Smooth muscle cell (in vitro differentiated cells): ENCODE data around the gene KLHL5. TPM values are rescaled to one million over a fixed set of nuclear protein-coding genes. Genes with fewer than 3 reads are reported as not detected.

Experiments
- DNase-seq: peaks from one replicate; lab custom pipeline; 2025; ENCODE audit not compliant: unreplicated experiment; lab: John Stamatoyannopoulos, UW
- H2AFZ ChIP-seq: fragments of 200-600 bp; sonication (generic); 2 replicates; pipeline ENCODE4 v1.6.0; 2016; ENCODE audit warnings: antibody characterized with exemption, low read depth, mild to moderate bottlenecking
- H3F3A ChIP-seq: fragments of 200-600 bp; sonication (generic); 2 replicates; pipeline ENCODE4 v1.6.0; 2017; ENCODE audit warnings: antibody characterized with exemption, low read depth
- H3K27ac ChIP-seq: fragments of 200-600 bp; sonication (generic); 2 replicates; pipeline ENCODE4 v1.5.1; 2016; ENCODE audit warnings: low read depth, mild to moderate bottlenecking
- H3K27me3 ChIP-seq: fragments of 200-600 bp; sonication (generic); 2 replicates; pipeline ENCODE4 v1.6.1; 2016; ENCODE audit warnings: low read depth, mild to moderate bottlenecking
- H3K36me3 ChIP-seq: fragments of 200-600 bp; sonication (generic); 2 replicates; pipeline ENCODE4 v1.5.1; 2016; ENCODE audit warnings: low read depth
- H3K4me1 ChIP-seq: fragments of 200-600 bp; sonication (generic); 2 replicates; pipeline ENCODE4 v1.5.1; 2016; ENCODE audit warnings: low read depth
- H3K4me2 ChIP-seq: fragments of 200-600 bp; sonication (generic); 2 replicates; pipeline ENCODE4 v1.6.0; 2016; ENCODE audit warnings: mild to moderate bottlenecking
- H3K4me3 ChIP-seq: fragments of 200-600 bp; sonication (generic); 2 replicates; pipeline ENCODE4 v1.5.1; 2016; ENCODE audit warnings: mild to moderate bottlenecking
- H3K79me2 ChIP-seq: fragments of 200-600 bp; sonication (generic); 2 replicates; pipeline ENCODE4 v1.6.0; 2016; ENCODE audit warnings: low read depth, mild to moderate bottlenecking
- H3K9ac ChIP-seq: fragments of 200-600 bp; sonication (generic); 2 replicates; pipeline ENCODE4 v1.6.0; 2016; ENCODE audit warnings: low read depth
- H3K9me3 ChIP-seq: fragments of 200-600 bp; sonication (generic); replicated peaks from 2 replicates; pipeline ENCODE4 v1.5.1; 2016; ENCODE audit warnings: low read depth
- H4K20me1 ChIP-seq: fragments of 200-600 bp; sonication (generic); 2 replicates; pipeline ENCODE4 v1.6.0; 2016; ENCODE audit warnings: low read depth
- WGBS: methylation state at CpG from one replicate; pipeline ENCODE4 v1.1.7; 2016; ENCODE audit warnings: low lambda C conversion rate; 5-methylcytosine and 5-hydroxymethylcytosine counted together
- polyA plus RNA-seq: library from polyadenylated mRNA; unstranded; fragments of >200 nt; fragmentation: Nextera tagmentation; extraction: Ambion mirVana; gene quantifications from 2 replicates; pipeline ENCODE4 v1.2.1, GENCODE V29; 2016
- total RNA-seq: library from RNA; depleted of rRNA; stranded (reverse); fragments of >200 nt; gene quantifications from 2 replicates; pipeline ENCODE4 v1.2.3, GENCODE V29; 2014
- TF ChIP-seq, protein P1 (sequence below): fragments of 200-600 bp; sonication (generic); IDR thresholded peaks from 2 replicates; pipeline ENCODE4 v1.5.1; 2017; ENCODE audit warnings: borderline replicate concordance, mild to moderate bottlenecking, antibody characterized with exemption; ENCODE audit not compliant: insufficient read depth, poor library complexity, severe bottlenecking

The KLHL5 gene
- total and polyA plus RNA-seq, 2 experiments from 2014 or later: 31.9 to 34.7 TPM

DNA sequence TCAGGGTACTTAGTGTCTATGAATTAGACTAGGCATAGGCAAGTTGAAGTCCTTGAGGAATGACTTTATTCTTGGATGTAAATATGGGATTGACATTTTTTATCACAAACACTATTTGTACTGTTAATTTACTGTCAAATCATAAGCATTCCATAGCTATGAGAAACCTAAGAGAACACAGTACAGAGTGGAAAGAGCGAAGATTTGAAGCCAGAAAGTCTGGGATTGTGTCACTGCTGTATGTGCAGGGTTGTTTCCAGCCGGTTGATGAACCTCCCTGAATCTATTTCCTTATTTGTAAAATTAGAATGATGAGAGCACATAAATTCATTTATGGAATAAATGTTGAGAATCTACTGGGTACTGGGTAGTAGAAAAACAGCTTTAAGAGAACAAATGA, 14.4 kb upstream of the KLHL5 start:
- no peaks in the 10 kb centered on the region for H3K36me3 ChIP-seq
- no peak overlapping the region for H3K27ac ChIP-seq
- H3F3A ChIP-seq: peaks cover 8% of the 10 kb centered on the region
- no peak overlapping the region for H2AFZ ChIP-seq
- peak overlapping the region; percentile 7 for H3K4me2 ChIP-seq
- 71% methylated on average over 2 of the region's 2 CpGs for WGBS
- no peak overlapping the region for H3K9ac ChIP-seq
- no peak for DNase-seq
- peaks cover 14% of the 10 kb centered on the region for H3K4me1 ChIP-seq
- TF ChIP-seq, protein P1, sequence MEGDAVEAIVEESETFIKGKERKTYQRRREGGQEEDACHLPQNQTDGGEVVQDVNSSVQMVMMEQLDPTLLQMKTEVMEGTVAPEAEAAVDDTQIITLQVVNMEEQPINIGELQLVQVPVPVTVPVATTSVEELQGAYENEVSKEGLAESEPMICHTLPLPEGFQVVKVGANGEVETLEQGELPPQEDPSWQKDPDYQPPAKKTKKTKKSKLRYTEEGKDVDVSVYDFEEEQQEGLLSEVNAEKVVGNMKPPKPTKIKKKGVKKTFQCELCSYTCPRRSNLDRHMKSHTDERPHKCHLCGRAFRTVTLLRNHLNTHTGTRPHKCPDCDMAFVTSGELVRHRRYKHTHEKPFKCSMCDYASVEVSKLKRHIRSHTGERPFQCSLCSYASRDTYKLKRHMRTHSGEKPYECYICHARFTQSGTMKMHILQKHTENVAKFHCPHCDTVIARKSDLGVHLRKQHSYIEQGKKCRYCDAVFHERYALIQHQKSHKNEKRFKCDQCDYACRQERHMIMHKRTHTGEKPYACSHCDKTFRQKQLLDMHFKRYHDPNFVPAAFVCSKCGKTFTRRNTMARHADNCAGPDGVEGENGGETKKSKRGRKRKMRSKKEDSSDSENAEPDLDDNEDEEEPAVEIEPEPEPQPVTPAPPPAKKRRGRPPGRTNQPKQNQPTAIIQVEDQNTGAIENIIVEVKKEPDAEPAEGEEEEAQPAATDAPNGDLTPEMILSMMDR: no peak
- no peaks in the 10 kb centered on the region for H3K9me3 ChIP-seq
- H3K27me3 ChIP-seq: no peaks in the 10 kb centered on the region
- peaks cover 20% of the 10 kb centered on the region for H4K20me1 ChIP-seq
- peaks cover 64% of the 10 kb centered on the region for H3K79me2 ChIP-seq
- no peak overlapping the region for H3K4me3 ChIP-seq

DNA sequence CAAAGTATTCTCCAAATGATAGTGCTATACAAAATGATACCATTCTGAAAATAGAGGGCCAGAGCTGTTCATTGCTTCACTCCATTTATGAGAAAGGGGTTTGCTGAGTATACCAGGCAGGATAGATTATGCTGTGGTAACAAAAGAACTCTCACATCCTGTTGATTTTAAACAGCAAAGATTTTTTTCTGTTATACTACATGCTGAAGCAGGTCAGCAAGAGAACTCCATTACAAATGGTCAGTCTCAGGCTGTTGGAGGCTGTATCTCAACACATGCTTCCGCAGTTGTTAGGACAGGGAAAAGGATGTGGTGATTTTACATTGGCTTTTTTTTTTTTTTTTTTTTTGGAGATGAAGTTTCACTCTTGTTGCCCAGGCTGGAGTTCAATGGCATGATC, 13.7 kb upstream of the KLHL5 start:
- H3K36me3 ChIP-seq: no peaks in the 10 kb centered on the region
- H3K9me3 ChIP-seq: no peaks in the 10 kb centered on the region
- TF ChIP-seq, protein P1: no peak
- H3K4me3 ChIP-seq: no peak overlapping the region
- peaks cover 8% of the 10 kb centered on the region for H3K4me1 ChIP-seq
- no peak overlapping the region for H2AFZ ChIP-seq
- H4K20me1 ChIP-seq: peaks cover 26% of the 10 kb centered on the region
- no peak overlapping the region for H3K27ac ChIP-seq
- peak overlapping the region; percentile 7 for H3K4me2 ChIP-seq
- WGBS: 100% methylated on average over 1 of the region's 1 CpG
- no peak for DNase-seq
- H3F3A ChIP-seq: peaks cover 8% of the 10 kb centered on the region
- H3K27me3 ChIP-seq: no peaks in the 10 kb centered on the region
- no peak overlapping the region for H3K9ac ChIP-seq
- peaks cover 71% of the 10 kb centered on the region for H3K79me2 ChIP-seq

GRCh38 chr4:39050590-39050989, 11.4 kb upstream of the KLHL5 start:
- TF ChIP-seq, protein P1: no peak
- 88% methylated on average over 2 of the region's 2 CpGs for WGBS
- DNase-seq: no peak
- Histone ChIP-seq H3K4me2 (no peak overlapping the region), H3K4me3 (no peak overlapping the region), H3K4me1 (peaks cover 17% of the 10 kb centered on the region), H3K27ac (no peak overlapping the region), H3K9ac (no peak overlapping the region), H3K27me3 (no peaks in the 10 kb centered on the region), H3K79me2 (peaks cover 94% of the 10 kb centered on the region), H3K36me3 (no peaks in the 10 kb centered on the region), H2AFZ (no peak overlapping the region), H3K9me3 (no peaks in the 10 kb centered on the region), H4K20me1 (peaks cover 45% of the 10 kb centered on the region), H3F3A (peaks cover 5% of the 10 kb centered on the region)

GRCh38 chr4:39051492-39051891, 10.5 kb upstream of the KLHL5 start:
- H3K36me3 ChIP-seq: no peaks in the 10 kb centered on the region
- H3K9me3 ChIP-seq: no peaks in the 10 kb centered on the region
- H4K20me1 ChIP-seq: peaks cover 50% of the 10 kb centered on the region
- no peaks in the 10 kb centered on the region for H3F3A ChIP-seq
- TF ChIP-seq, protein P1: no peak
- H3K27me3 ChIP-seq: no peaks in the 10 kb centered on the region
- no peak overlapping the region for H2AFZ ChIP-seq
- no peak overlapping the region for H3K27ac ChIP-seq
- H3K79me2 ChIP-seq: peaks cover 100% of the 10 kb centered on the region
- H3K4me1 ChIP-seq: peaks cover 17% of the 10 kb centered on the region
- no peak for DNase-seq
- H3K9ac ChIP-seq: no peak overlapping the region
- WGBS: 87% methylated on average over 1 of the region's 1 CpG
- no peak overlapping the region for H3K4me2 ChIP-seq
- no peak overlapping the region for H3K4me3 ChIP-seq
